Gastrocnemius medialis (tissue), 4 donors: ENCODE measurements around the gene ZDHHC3. TPM values are rescaled to one million over a fixed set of nuclear protein-coding genes. Genes with fewer than 3 reads are reported as not detected.
A peak's percentile ranks its signal among the peaks of the same experiment; 100 is the strongest.

Experiments
- ATAC-seq, 2 donors: fragments of 150-250 bp; one replicate each; pipeline ENCODE4 v1.9.1; 2016
- DNase-seq, 2 donors: peaks; one replicate each; pipeline ENCODE4 v3.0.0-alpha.2; 2019
- H3K27ac ChIP-seq, 4 donors: fragments of 200-600 bp; sonication (generic); 1 replicate in 1 of 4; 2 replicates in 3 of 4; pipeline ENCODE4 v1.5.1; 2016 to 2018; ENCODE audit warnings: mild to moderate bottlenecking in 2 of 4, moderate library complexity in 1 of 4
- H3K27me3 ChIP-seq, 3 donors: fragments of 200-600 bp; sonication (generic) in 2 of 3; 1 replicate in 1 of 3; 2 replicates in 2 of 3; pipeline versions ENCODE4 v1.5.1 to v1.6.0; 2016 to 2019; ENCODE audit warnings: mild to moderate bottlenecking in 1 of 3, moderate library complexity in 1 of 3
- H3K36me3 ChIP-seq, 2 donors: fragments of 200-600 bp; sonication (generic) in 1 of 2; one replicate each; pipeline ENCODE4 v1.5.1; 2017 to 2018
- H3K4me1 ChIP-seq, 2 donors: fragments of 200-600 bp; sonication (generic) in 1 of 2; one replicate each; pipeline ENCODE4 v1.5.1; 2016 to 2017; ENCODE audit warnings: mild to moderate bottlenecking in 2 of 2
- H3K4me3 ChIP-seq, 4 donors: fragments of 200-600 bp; sonication (generic) in 3 of 4; 1 replicate in 1 of 4; 2 replicates in 3 of 4; pipeline ENCODE4 v1.5.1; 2016 to 2019; ENCODE audit warnings: mild to moderate bottlenecking in 2 of 4
- H3K9me3 ChIP-seq, 3 donors: fragments of 200-600 bp; sonication (generic) in 2 of 3; 1 replicate in 1 of 3; 2 replicates in 2 of 3; pipeline ENCODE4 v1.5.1; 2016 to 2019
- CTCF ChIP-seq, 5 experiments: fragments of 450-650 bp in 3 of 5; fragments of 200-600 bp in 2 of 5; sonication (generic) in 2 of 5; IDR thresholded peaks in 4 of 5; conservative IDR thresholded peaks in 1 of 5; 1 replicate in 4 of 5; 2 replicates in 1 of 5; pipeline ENCODE4 v1.5.1; 2016 to 2019; ENCODE audit warnings: antibody characterized with exemption in 5 of 5, mild to moderate bottlenecking in 3 of 5, moderate library complexity in 3 of 5
- POLR2A ChIP-seq, 2 donors: fragments of 450-650 bp; IDR thresholded peaks; one replicate each; pipeline ENCODE4 v1.6.1; 2017; ENCODE audit warnings: antibody characterized with exemption in 2 of 2, mild to moderate bottlenecking in 2 of 2, moderate library complexity in 2 of 2
- in situ Hi-C, 4 donors: fragments of 200-750 bp; cut with MboI; loops; one replicate each; pipeline versions ENCODE4 v1.15.0 to v1.8.0; 2017; ENCODE audit warnings: low sequenced_read_pairs in 4 of 4
- intact Hi-C: fragments of 100-400 bp; cut with DNase I; formaldehyde crosslinking; loops from one replicate; pipeline ENCODE4 v1.15.1; 2023; ENCODE audit warnings: low total_unique reads
- total RNA-seq, 4 donors: library from RNA; depleted of rRNA; stranded (reverse); fragments of >200 nt; gene quantifications; one replicate each; pipeline versions ENCODE4 v1.1.0 to v1.2.3, GENCODE V29; 2016

Gene ZDHHC3
- total RNA-seq, 4 donors from 2014 or later: 66.2 to 90.5 (median 74.5) TPM

GRCh38 chr3:44984335-44984734 is 8.4 kb upstream of the ZDHHC3 start:
- ATAC-seq: no peak
- DNase-seq: no peak
- H3K4me1 ChIP-seq: peaks cover 42 to 48% of the 10 kb centered on the region in 2 donors
- intact Hi-C loops: no loop called here
- H3K36me3 ChIP-seq: no peaks in the 10 kb centered on the region
- TF ChIP-seq POLR2A (IDR thresholded peaks at IDR 0.05) (no peak), CTCF (IDR thresholded peaks at IDR 0.05 in 4 of 5, conservative IDR thresholded peaks at IDR 0.05 in 1 of 5) (no peak)
- no peak overlapping the region for H3K4me3 ChIP-seq
- H3K27ac ChIP-seq: peak overlapping the region in 2 of 4 donors; percentile 16 to 56
- no peaks in the 10 kb centered on the region for H3K9me3 ChIP-seq
- H3K27me3 ChIP-seq: no peaks in the 10 kb centered on the region
- in situ Hi-C loops: no loop called here

- no peak for DNase-seq
- H3K36me3 ChIP-seq: no peaks in the 10 kb centered on the region
- H3K9me3 ChIP-seq: no peaks in the 10 kb centered on the region
- peak; percentile 39 to 85 for ATAC-seq
- TF ChIP-seq CTCF (IDR thresholded peaks at IDR 0.05 in 4 of 5, conservative IDR thresholded peaks at IDR 0.05 in 1 of 5): no peak
- no peak for TF ChIP-seq POLR2A (IDR thresholded peaks at IDR 0.05)
- no peak overlapping the region for H3K4me3 ChIP-seq
- intact Hi-C loops: no loop called here
- H3K4me1 ChIP-seq: peaks cover 43 to 44% of the 10 kb centered on the region in 2 donors
- peak overlapping the region; percentile 16 to 59 (median 50) for H3K27ac ChIP-seq
- no peaks in the 10 kb centered on the region for H3K27me3 ChIP-seq
- in situ Hi-C loops: no loop called here
These were observed 7.5 kb upstream of the ZDHHC3 start for GRCh38 chr3:44983484-44983941.

- no peaks in the 10 kb centered on the region for H3K9me3 ChIP-seq
- DNase-seq (no peak), ATAC-seq (no peak)
- H3K27ac ChIP-seq: peak overlapping the region; percentile 16 to 59 (median 50)
- no peaks in the 10 kb centered on the region for H3K27me3 ChIP-seq
- in situ Hi-C loops (no loop called here), intact Hi-C loops (no loop called here)
- no peaks in the 10 kb centered on the region for H3K36me3 ChIP-seq
- peaks cover 43 to 47% of the 10 kb centered on the region in 2 donors for H3K4me1 ChIP-seq
- TF ChIP-seq CTCF (IDR thresholded peaks at IDR 0.05 in 4 of 5, conservative IDR thresholded peaks at IDR 0.05 in 1 of 5) (no peak), POLR2A (IDR thresholded peaks at IDR 0.05) (no peak)
- no peak overlapping the region for H3K4me3 ChIP-seq
These were observed 6.8 kb upstream of the ZDHHC3 start for GRCh38 chr3:44982817-44983216.

GRCh38 chr3:44981751-44982150 is 5.8 kb upstream of the ZDHHC3 start:
- in situ Hi-C loops (no loop called here), intact Hi-C loops (no loop called here)
- DNase-seq: no peak
- H3K27ac ChIP-seq: peak overlapping the region in 3 of 4 donors; percentile 45 to 59 (median 56)
- no peak for ATAC-seq
- peaks cover 50 to 51% of the 10 kb centered on the region in 2 donors for H3K4me1 ChIP-seq
- no peaks in the 10 kb centered on the region for H3K36me3 ChIP-seq
- TF ChIP-seq POLR2A (IDR thresholded peaks at IDR 0.05) (no peak), CTCF (IDR thresholded peaks at IDR 0.05 in 4 of 5, conservative IDR thresholded peaks at IDR 0.05 in 1 of 5) (no peak)
- H3K4me3 ChIP-seq: no peak overlapping the region
- H3K27me3 ChIP-seq: no peaks in the 10 kb centered on the region
- H3K9me3 ChIP-seq: no peaks in the 10 kb centered on the region

- no peak for TF ChIP-seq CTCF (IDR thresholded peaks at IDR 0.05 in 4 of 5, conservative IDR thresholded peaks at IDR 0.05 in 1 of 5)
- H3K4me3 ChIP-seq: no peak overlapping the region
- H3K36me3 ChIP-seq: no peaks in the 10 kb centered on the region
- in situ Hi-C loops (no loop called here), intact Hi-C loops (no loop called here)
- H3K27ac ChIP-seq: peak overlapping the region in 1 of 4 donors; percentile 56
- no peaks in the 10 kb centered on the region for H3K27me3 ChIP-seq
- H3K9me3 ChIP-seq: no peaks in the 10 kb centered on the region
- peaks cover 50 to 51% of the 10 kb centered on the region in 2 donors for H3K4me1 ChIP-seq
- ATAC-seq (no peak), DNase-seq (no peak)
These were observed 5.2 kb upstream of the ZDHHC3 start for GRCh38 chr3:44981220-44981619.
